Gastroesophageal sphincter (tissue), 4 donors: Measurements from ENCODE around the gene EVC. TPM values are rescaled to one million over a fixed set of nuclear protein-coding genes. Genes with fewer than 3 reads are reported as not detected.

Source experiments
- ATAC-seq: fragments of 150-250 bp; one replicate; pipeline ENCODE4 v1.9.1; 2016; ENCODE audit warnings: mild to moderate bottlenecking, moderate library complexity
- H3K27ac ChIP-seq, 4 donors: fragments of 200-600 bp; sonication (generic) in 3 of 4; 1 replicate in 3 of 4; 2 replicates in 1 of 4; pipeline ENCODE4 v1.5.1; 2016 to 2019
- H3K27me3 ChIP-seq: fragments of 200-600 bp; sonication (generic); one replicate; pipeline ENCODE4 v1.5.1; 2019
- H3K36me3 ChIP-seq, 2 donors: fragments of 200-600 bp; sonication (generic); one replicate each; pipeline ENCODE4 v1.5.1; 2019; ENCODE audit warnings: control low read depth in 1 of 2
- H3K4me1 ChIP-seq, 3 donors: fragments of 200-600 bp; sonication (generic); 1 replicate in 2 of 3; 2 replicates in 1 of 3; pipeline ENCODE4 v1.5.1; 2016 to 2019; ENCODE audit warnings: control low read depth in 2 of 3
- H3K4me3 ChIP-seq, 2 donors: fragments of 200-600 bp; sonication (generic); one replicate each; pipeline ENCODE4 v1.5.1; 2019; ENCODE audit warnings: mild to moderate bottlenecking in 1 of 2, moderate library complexity in 1 of 2
- H3K9me3 ChIP-seq, 3 donors: fragments of 200-600 bp; sonication (generic); one replicate each; pipeline ENCODE4 v1.5.1; 2017 to 2019; ENCODE audit warnings: control low read depth in 2 of 3
- EP300 ChIP-seq: sonication (generic); formaldehyde crosslinking; IDR thresholded peaks from one replicate; pipeline ENCODE4 v1.6.1; 2017; ENCODE audit warnings: antibody characterized with exemption, mild to moderate bottlenecking
- POLR2A ChIP-seq, 2 donors: fragments of 450-650 bp; IDR thresholded peaks; one replicate each; pipeline ENCODE4 v1.6.1; 2017; ENCODE audit warnings: antibody characterized with exemption in 2 of 2, mild to moderate bottlenecking in 2 of 2, moderate library complexity in 1 of 2
- POLR2AphosphoS5 ChIP-seq: sonication (generic); formaldehyde crosslinking; IDR thresholded peaks from one replicate; pipeline ENCODE4 v1.6.1; 2017; ENCODE audit warnings: antibody characterized with exemption
- WGBS, 2 donors: methylation state at CpG; one replicate each; pipeline ENCODE4 v1.1.5; 2018; ENCODE audit warnings: low coverage in 1 of 2; 5-methylcytosine and 5-hydroxymethylcytosine counted together
- total RNA-seq, 4 donors: library from RNA; depleted of rRNA; stranded (reverse); fragments of >200 nt; gene quantifications; one replicate each; pipeline ENCODE4 v1.1.0, GENCODE V29; 2016
- TF ChIP-seq, protein P1 (sequence below), 4 experiments: fragments of 200-600 bp in 2 of 4; fragments of 450-650 bp in 2 of 4; sonication (generic) in 1 of 4; IDR thresholded peaks; one replicate each; pipeline ENCODE4 v1.5.1; 2017 to 2019; ENCODE audit warnings: antibody characterized with exemption in 4 of 4, mild to moderate bottlenecking in 2 of 4, moderate library complexity in 2 of 4

The EVC gene
- total RNA-seq, 4 donors from 2014 or later = 17.8 to 53.7 (median 38.1) TPM

DNA sequence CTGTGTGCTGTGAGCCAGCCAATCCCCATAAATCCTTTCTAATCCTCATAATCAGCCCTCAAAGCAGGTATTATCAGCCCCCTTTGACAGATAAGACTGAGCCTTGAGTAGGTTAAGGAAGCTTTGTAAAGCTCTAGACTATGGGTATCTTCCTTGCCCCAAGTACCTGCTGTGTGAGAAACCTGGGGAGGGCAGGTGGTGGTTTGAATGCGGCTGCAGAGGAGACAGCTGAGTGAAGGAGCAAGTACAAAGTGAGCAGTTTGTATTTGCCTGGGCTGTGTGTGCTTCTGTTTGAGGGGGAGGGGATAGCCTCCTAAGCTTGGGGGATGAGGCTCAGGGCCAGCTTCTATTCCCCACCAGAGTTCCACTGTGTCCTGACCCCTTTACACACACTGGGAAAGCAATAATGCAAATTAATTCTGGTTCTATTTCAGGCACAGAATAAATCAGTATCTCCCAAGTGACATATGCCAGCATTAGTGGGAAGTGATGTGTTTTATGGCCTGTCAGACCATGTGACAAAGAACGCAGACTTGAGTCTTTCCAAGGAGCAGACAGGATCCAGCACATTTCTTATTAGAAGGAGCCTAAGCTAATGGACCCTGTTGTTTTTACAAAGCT is 63.5 kb downstream of the EVC start:
- TF ChIP-seq POLR2AphosphoS5 (no peak), POLR2A (IDR thresholded peaks at IDR 0.05) (no peak), EP300 (no peak)
- TF ChIP-seq, protein P1, sequence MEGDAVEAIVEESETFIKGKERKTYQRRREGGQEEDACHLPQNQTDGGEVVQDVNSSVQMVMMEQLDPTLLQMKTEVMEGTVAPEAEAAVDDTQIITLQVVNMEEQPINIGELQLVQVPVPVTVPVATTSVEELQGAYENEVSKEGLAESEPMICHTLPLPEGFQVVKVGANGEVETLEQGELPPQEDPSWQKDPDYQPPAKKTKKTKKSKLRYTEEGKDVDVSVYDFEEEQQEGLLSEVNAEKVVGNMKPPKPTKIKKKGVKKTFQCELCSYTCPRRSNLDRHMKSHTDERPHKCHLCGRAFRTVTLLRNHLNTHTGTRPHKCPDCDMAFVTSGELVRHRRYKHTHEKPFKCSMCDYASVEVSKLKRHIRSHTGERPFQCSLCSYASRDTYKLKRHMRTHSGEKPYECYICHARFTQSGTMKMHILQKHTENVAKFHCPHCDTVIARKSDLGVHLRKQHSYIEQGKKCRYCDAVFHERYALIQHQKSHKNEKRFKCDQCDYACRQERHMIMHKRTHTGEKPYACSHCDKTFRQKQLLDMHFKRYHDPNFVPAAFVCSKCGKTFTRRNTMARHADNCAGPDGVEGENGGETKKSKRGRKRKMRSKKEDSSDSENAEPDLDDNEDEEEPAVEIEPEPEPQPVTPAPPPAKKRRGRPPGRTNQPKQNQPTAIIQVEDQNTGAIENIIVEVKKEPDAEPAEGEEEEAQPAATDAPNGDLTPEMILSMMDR (IDR thresholded peaks at IDR 0.05) = no peak
- ATAC-seq = no peak
- Histone ChIP-seq H3K27ac (no peak overlapping the region), H3K4me1 (no peaks in the 10 kb centered on the region), H3K27me3 (no peaks in the 10 kb centered on the region), H3K4me3 (no peak overlapping the region), H3K9me3 (peaks cover 0 to 15% (median 0%) of the 10 kb centered on the region in 3 donors), H3K36me3 (peaks cover 0 to 70% of the 10 kb centered on the region in 2 donors)
- WGBS, 2 donors = 63 to 88% methylated on average over 1 of the region's 2 CpGs

DNA sequence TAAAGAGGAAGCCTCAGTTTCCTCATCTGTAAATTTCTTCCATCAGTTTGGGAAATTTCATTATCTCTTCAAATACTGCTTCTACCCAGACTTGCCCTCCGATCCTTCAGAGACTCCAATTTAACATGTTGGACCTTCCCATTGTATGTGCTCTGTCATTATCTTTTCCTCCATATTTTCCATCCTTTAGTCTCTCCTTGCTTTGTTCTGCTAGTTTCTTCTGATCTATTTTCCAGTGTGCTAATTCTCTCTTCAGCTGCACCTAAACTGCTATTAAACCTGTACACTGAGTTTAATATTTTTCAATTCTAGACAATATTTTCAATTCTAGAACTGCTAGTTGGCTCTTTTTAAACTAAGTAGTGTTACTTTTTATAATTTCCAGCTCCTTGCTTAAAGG is 65.5 kb downstream of the EVC start:
- H3K36me3 ChIP-seq = peaks cover 0 to 53% of the 10 kb centered on the region in 2 donors
- 100% methylated on average over 1 of the region's 1 CpG for WGBS, 2 donors

GRCh38 chr4:5780831-5781480 is 70.0 kb downstream of the EVC start:
- H3K9me3 ChIP-seq = peaks cover 0 to 15% (median 0%) of the 10 kb centered on the region in 3 donors
- no peak for ATAC-seq
- no peak overlapping the region for H3K4me3 ChIP-seq
- no peaks in the 10 kb centered on the region for H3K4me1 ChIP-seq
- H3K36me3 ChIP-seq = peaks cover 0 to 46% of the 10 kb centered on the region in 2 donors
- WGBS, 2 donors = 69 to 95% methylated on average over 5 to 9 of the region's 9 CpGs
- TF ChIP-seq EP300 (no peak), POLR2A (IDR thresholded peaks at IDR 0.05) (no peak)
- TF ChIP-seq, protein P1 (IDR thresholded peaks at IDR 0.05) = no peak
- no peaks in the 10 kb centered on the region for H3K27me3 ChIP-seq
- H3K27ac ChIP-seq = no peak overlapping the region

More for the DNA sequence above, 65.5 kb downstream of the EVC start:
- TF ChIP-seq POLR2A (IDR thresholded peaks at IDR 0.05) = no peak
- TF ChIP-seq, protein P1 (IDR thresholded peaks at IDR 0.05) = no peak
- no peak for TF ChIP-seq EP300
- TF ChIP-seq POLR2AphosphoS5 = no peak
- no peak overlapping the region for H3K27ac ChIP-seq
- no peak for ATAC-seq
- peaks cover 0 to 15% (median 0%) of the 10 kb centered on the region in 3 donors for H3K9me3 ChIP-seq
- H3K4me1 ChIP-seq = no peaks in the 10 kb centered on the region
- no peaks in the 10 kb centered on the region for H3K27me3 ChIP-seq
- no peak overlapping the region for H3K4me3 ChIP-seq

- peaks cover 0 to 44% of the 10 kb centered on the region in 2 donors for H3K36me3 ChIP-seq
- WGBS, 2 donors = 83 to 94% methylated on average over 2 to 3 of the region's 3 CpGs
- H3K27me3 ChIP-seq = no peaks in the 10 kb centered on the region
- TF ChIP-seq POLR2A (IDR thresholded peaks at IDR 0.05) (no peak), EP300 (no peak), POLR2AphosphoS5 (no peak)
- TF ChIP-seq, protein P1 (IDR thresholded peaks at IDR 0.05) = no peak
- no peak overlapping the region for H3K27ac ChIP-seq
- peaks cover 0 to 8% (median 0%) of the 10 kb centered on the region in 3 donors for H3K9me3 ChIP-seq
- ATAC-seq = no peak
- H3K4me1 ChIP-seq = no peaks in the 10 kb centered on the region
- no peak overlapping the region for H3K4me3 ChIP-seq
These were observed 70.7 kb downstream of the EVC start for GRCh38 chr4:5781691-5782090.
